Occipital lobe (tissue), 2 donors: Measurements from ENCODE around the gene C17orf75. TPM values are rescaled to one million over a fixed set of nuclear protein-coding genes. Genes with fewer than 3 reads are reported as not detected.

Experiments used
- DNase-seq: peaks from one replicate; lab custom pipeline; 2025; lab: John Stamatoyannopoulos, UW
- total RNA-seq: library from RNA; depleted of rRNA; stranded (reverse); fragments of >200 nt; gene quantifications from one replicate; pipeline ENCODE4 v1.2.3, GENCODE V29; 2014

The C17orf75 gene
- total RNA-seq, 1 donor from 2014 or later = 37.3 TPM

GRCh38 chr17:32305049-32305448 lies 36.9 kb downstream of the C17orf75 start:
- no peak for DNase-seq

GRCh38 chr17:32303781-32304288 lies 38.1 kb downstream of the C17orf75 start:
- DNase-seq = no peak

- DNase-seq = no peak
Observed at GRCh38 chr17:32302860-32303649, 38.9 kb downstream of the C17orf75 start.

- DNase-seq = no peak
Observed at GRCh38 chr17:32302037-32302436, 39.9 kb downstream of the C17orf75 start.

- no peak for DNase-seq
Observed at GRCh38 chr17:32299580-32300164, 42.3 kb downstream of the C17orf75 start.

GRCh38 chr17:32298721-32299579 lies 43.0 kb downstream of the C17orf75 start:
- DNase-seq = no peak

GRCh38 chr17:32298298-32298697 lies 43.7 kb downstream of the C17orf75 start:
- no peak for DNase-seq

GRCh38 chr17:32297860-32298259 lies 44.1 kb downstream of the C17orf75 start:
- DNase-seq = no peak

- DNase-seq = no peak
Observed at GRCh38 chr17:32297424-32297823, 44.5 kb downstream of the C17orf75 start.

GRCh38 chr17:32292094-32292493 lies 49.9 kb downstream of the C17orf75 start:
- DNase-seq = no peak

- no peak for DNase-seq
Observed at GRCh38 chr17:32289471-32290070, 52.4 kb downstream of the C17orf75 start.

GRCh38 chr17:32288615-32289014 lies 53.4 kb downstream of the C17orf75 start:
- no peak for DNase-seq

- DNase-seq = no peak
Observed at GRCh38 chr17:32287804-32288511, 54.0 kb downstream of the C17orf75 start.

- DNase-seq = no peak
Observed at GRCh38 chr17:32286518-32286900, 55.5 kb downstream of the C17orf75 start.

GRCh38 chr17:32285746-32286517 lies 56.0 kb downstream of the C17orf75 start:
- DNase-seq = peak; percentile 41

- no peak for DNase-seq
Observed at GRCh38 chr17:32285306-32285705, 56.7 kb downstream of the C17orf75 start.

- no peak for DNase-seq
Observed at GRCh38 chr17:32283745-32284201, 58.2 kb downstream of the C17orf75 start.

- no peak for DNase-seq
Observed at GRCh38 chr17:32281011-32281451, 60.9 kb downstream of the C17orf75 start.

GRCh38 chr17:32279891-32280716 lies 61.9 kb downstream of the C17orf75 start:
- no peak for DNase-seq
